ENCODE results near the gene SH3RF2. TPM values are rescaled to one million over a fixed set of nuclear protein-coding genes. Genes with fewer than 3 reads are reported as not detected.
A peak's percentile ranks its signal among the peaks of the same experiment; 100 is the strongest.

Gene SH3RF2
- total and polyA plus RNA-seq, 2 donors (not counting 1 experiment from before 2014, with no cell fraction given): 0.53 to 1.2 TPM

GRCh38 chr5:145920542-145921210 lies 15.7 kb upstream of the SH3RF2 start:
- no peak overlapping the region for H3K9ac ChIP-seq (ENCODE audit: insufficient read depth, low read length)
- no peak overlapping the region for H3K4me2 ChIP-seq (ENCODE audit: extremely low read depth, insufficient read depth, low read length)
- H3K4me3 ChIP-seq (replicated peaks in 1 of 4; ENCODE audit: control extremely low read depth in 1 of 4, insufficient read depth in 1 of 4, low read depth in 3 of 4, low read length in 4 of 4): no peak overlapping the region
- no peak overlapping the region for H2AFZ ChIP-seq (ENCODE audit: low read length)
- H4K20me1 ChIP-seq (ENCODE audit: control insufficient read depth, extremely low read depth, insufficient read depth, low read length): no peaks in the 10 kb centered on the region
- H3K27me3 ChIP-seq (ENCODE audit: control insufficient read depth, insufficient read depth, low read length): no peaks in the 10 kb centered on the region
- no peak for DNase-seq (ENCODE audit: low read depth in 2 of 2)
- H3K4me1 ChIP-seq (ENCODE audit: control insufficient read depth, extremely low read depth, insufficient read depth, low read length): peaks cover 3% of the 10 kb centered on the region
- no peaks in the 10 kb centered on the region for H3K9me3 ChIP-seq (ENCODE audit: control insufficient read depth, insufficient read depth, low read depth, low read length)
- H3K27ac ChIP-seq (ENCODE audit: insufficient read depth, low read length): no peak overlapping the region
- TF ChIP-seq EZH2 (IDR thresholded peaks at IDR 0.05; ENCODE audit: low read length, missing control alignments) (no peak), CTCF (conservative IDR thresholded peaks at IDR 0.05 in 1 of 2, IDR thresholded peaks at IDR 0.05 in 1 of 2; ENCODE audit: low read depth in 1 of 2, low read length in 2 of 2) (no peak)
- no peaks in the 10 kb centered on the region for H3K36me3 ChIP-seq (ENCODE audit: control insufficient read depth, insufficient read depth, low read length)
- no peaks in the 10 kb centered on the region for H3K79me2 ChIP-seq (ENCODE audit: control insufficient read depth, insufficient read depth, low read length)

GRCh38 chr5:145921211-145921610 lies 15.2 kb upstream of the SH3RF2 start:
- Histone ChIP-seq H3K27ac (ENCODE audit: insufficient read depth, low read length) (no peak overlapping the region), H3K4me1 (ENCODE audit: control insufficient read depth, extremely low read depth, insufficient read depth, low read length) (peaks cover 3% of the 10 kb centered on the region), H4K20me1 (ENCODE audit: control insufficient read depth, extremely low read depth, insufficient read depth, low read length) (no peaks in the 10 kb centered on the region), H3K4me2 (ENCODE audit: extremely low read depth, insufficient read depth, low read length) (no peak overlapping the region), H3K9ac (ENCODE audit: insufficient read depth, low read length) (no peak overlapping the region), H3K79me2 (ENCODE audit: control insufficient read depth, insufficient read depth, low read length) (no peaks in the 10 kb centered on the region), H3K9me3 (ENCODE audit: control insufficient read depth, insufficient read depth, low read depth, low read length) (no peaks in the 10 kb centered on the region), H3K4me3 (replicated peaks in 1 of 4; ENCODE audit: control extremely low read depth in 1 of 4, insufficient read depth in 1 of 4, low read depth in 3 of 4, low read length in 4 of 4) (no peak overlapping the region), H3K36me3 (ENCODE audit: control insufficient read depth, insufficient read depth, low read length) (no peaks in the 10 kb centered on the region), H2AFZ (ENCODE audit: low read length) (no peak overlapping the region), H3K27me3 (ENCODE audit: control insufficient read depth, insufficient read depth, low read length) (no peaks in the 10 kb centered on the region)
- TF ChIP-seq EZH2 (IDR thresholded peaks at IDR 0.05; ENCODE audit: low read length, missing control alignments) (no peak), CTCF (conservative IDR thresholded peaks at IDR 0.05 in 1 of 2, IDR thresholded peaks at IDR 0.05 in 1 of 2; ENCODE audit: low read depth in 1 of 2, low read length in 2 of 2) (no peak)
- peak in 1 of 2 donors; percentile 53 for DNase-seq (ENCODE audit: low read depth in 2 of 2)

- TF ChIP-seq CTCF (conservative IDR thresholded peaks at IDR 0.05 in 1 of 2, IDR thresholded peaks at IDR 0.05 in 1 of 2; ENCODE audit: low read depth in 1 of 2, low read length in 2 of 2) (no peak), EZH2 (IDR thresholded peaks at IDR 0.05; ENCODE audit: low read length, missing control alignments) (no peak)
- no peak for DNase-seq (ENCODE audit: low read depth in 2 of 2)
- Histone ChIP-seq H3K4me3 (replicated peaks in 1 of 4; ENCODE audit: control extremely low read depth in 1 of 4, insufficient read depth in 1 of 4, low read depth in 3 of 4, low read length in 4 of 4) (no peak overlapping the region), H2AFZ (ENCODE audit: low read length) (no peak overlapping the region), H3K27ac (ENCODE audit: insufficient read depth, low read length) (no peak overlapping the region), H3K9ac (ENCODE audit: insufficient read depth, low read length) (no peak overlapping the region), H3K36me3 (ENCODE audit: control insufficient read depth, insufficient read depth, low read length) (no peaks in the 10 kb centered on the region), H3K4me2 (ENCODE audit: extremely low read depth, insufficient read depth, low read length) (no peak overlapping the region), H4K20me1 (ENCODE audit: control insufficient read depth, extremely low read depth, insufficient read depth, low read length) (no peaks in the 10 kb centered on the region), H3K79me2 (ENCODE audit: control insufficient read depth, insufficient read depth, low read length) (no peaks in the 10 kb centered on the region), H3K4me1 (ENCODE audit: control insufficient read depth, extremely low read depth, insufficient read depth, low read length) (peaks cover 3% of the 10 kb centered on the region), H3K9me3 (ENCODE audit: control insufficient read depth, insufficient read depth, low read depth, low read length) (no peaks in the 10 kb centered on the region), H3K27me3 (ENCODE audit: control insufficient read depth, insufficient read depth, low read length) (no peaks in the 10 kb centered on the region)
Measured at GRCh38 chr5:145922059-145922458, 14.3 kb upstream of the SH3RF2 start.
